Endothelial cell (in vitro differentiated cells): Measurements from ENCODE around the gene AGFG1. TPM values are rescaled to one million over a fixed set of nuclear protein-coding genes. Genes with fewer than 3 reads are reported as not detected.

ENCODE experiments used
- DNase-seq: peaks from one replicate; pipeline ENCODE4 v3.0.0; 2021; ENCODE audit warnings: low spot score
- H3K27ac Mint-ChIP-seq: one replicate; pipeline ENCODE4 v1.8.0; 2021; ENCODE audit warnings: mixed read lengths, inconsistent platforms; ENCODE audit not compliant: unreplicated experiment
- H3K27me3 Mint-ChIP-seq: one replicate; pipeline ENCODE4 v1.8.0; 2021; ENCODE audit warnings: mild to moderate bottlenecking, moderate library complexity, mixed read lengths, inconsistent platforms; ENCODE audit not compliant: unreplicated experiment
- H3K36me3 Mint-ChIP-seq: one replicate; pipeline ENCODE4 v1.8.0; 2021; ENCODE audit warnings: mild to moderate bottlenecking, low read depth, mixed read lengths, inconsistent platforms; ENCODE audit not compliant: unreplicated experiment
- H3K4me1 Mint-ChIP-seq: one replicate; pipeline ENCODE4 v1.8.0; 2021; ENCODE audit warnings: mild to moderate bottlenecking, mixed read lengths, inconsistent platforms; ENCODE audit not compliant: unreplicated experiment
- H3K4me3 Mint-ChIP-seq: one replicate; pipeline ENCODE4 v1.8.0; 2021; ENCODE audit warnings: mild to moderate bottlenecking, mixed read lengths, inconsistent platforms; ENCODE audit not compliant: unreplicated experiment
- H3K9me3 Mint-ChIP-seq: one replicate; pipeline ENCODE4 v1.8.0; 2021; ENCODE audit warnings: mixed read lengths, inconsistent platforms; ENCODE audit not compliant: unreplicated experiment
- CTCF ChIP-seq: fragments of 200-600 bp; sonication (generic); IDR thresholded peaks from one replicate; pipeline ENCODE4 v1.5.0; 2021; ENCODE audit warnings: antibody characterized with exemption; ENCODE audit not compliant: unreplicated experiment
- microRNA-seq: library from miRNA; unstranded; fragments of <30 nt; microRNA quantifications from one replicate; pipeline ENCODE4, GENCODE V29; 2020; ENCODE audit not compliant: unreplicated experiment
- total RNA-seq: library from RNA; stranded (reverse); fragmentation: NEBNext Ultra II Directional; extraction: Animal tissue kit (Norgen Biotek cat#: 25700); gene quantifications from one replicate; pipeline ENCODE4 v1.2.1, GENCODE V29; 2021; ENCODE audit not compliant: unreplicated experiment

The AGFG1 gene
- total RNA-seq, 1 donor from 2014 or later = 70.9 TPM

DNA sequence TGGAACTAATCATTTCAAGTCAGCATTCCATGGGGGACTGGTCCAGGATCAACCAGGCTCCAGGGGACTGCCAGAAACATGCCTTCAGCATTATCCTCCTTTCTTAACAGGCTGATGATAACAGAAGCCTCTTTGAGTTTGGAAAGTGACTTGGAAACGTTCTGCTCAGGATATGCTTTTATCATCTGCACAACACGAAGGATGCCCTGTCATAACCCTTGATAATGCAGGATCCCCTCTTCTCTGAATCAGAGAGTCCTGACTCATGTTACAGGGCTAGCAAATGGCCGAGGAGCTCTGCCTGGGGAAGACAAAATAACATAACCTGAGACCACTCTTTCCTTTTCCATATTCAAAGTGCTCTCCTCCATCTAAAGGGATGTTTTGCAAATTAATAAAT lies 136.0 kb downstream of the AGFG1 start:
- no peak for DNase-seq
- Mint-ChIP-seq H3K36me3 (no peaks in the 10 kb centered on the region), H3K4me1 (no peaks in the 10 kb centered on the region), H3K9me3 (no peaks in the 10 kb centered on the region), H3K27ac (no peak overlapping the region), H3K27me3 (peaks cover 2% of the 10 kb centered on the region), H3K4me3 (no peak overlapping the region)
- no peak for TF ChIP-seq CTCF

GRCh38 chr2:227608561-227609338 lies 136.8 kb downstream of the AGFG1 start:
- Mint-ChIP-seq H3K9me3 (no peaks in the 10 kb centered on the region), H3K27ac (no peak overlapping the region), H3K27me3 (peaks cover 2% of the 10 kb centered on the region), H3K4me1 (no peaks in the 10 kb centered on the region), H3K4me3 (no peak overlapping the region), H3K36me3 (no peaks in the 10 kb centered on the region)
- no peak for TF ChIP-seq CTCF
- no peak for DNase-seq

GRCh38 chr2:227610123-227610522 lies 138.2 kb downstream of the AGFG1 start:
- TF ChIP-seq CTCF = no peak
- Mint-ChIP-seq H3K9me3 (no peaks in the 10 kb centered on the region), H3K4me3 (no peak overlapping the region), H3K27me3 (peaks cover 2% of the 10 kb centered on the region), H3K4me1 (no peaks in the 10 kb centered on the region), H3K27ac (no peak overlapping the region), H3K36me3 (no peaks in the 10 kb centered on the region)
- no peak for DNase-seq

Small RNAs within 50 kb of the gene (microRNA-seq; reads per million reads assigned to microRNA genes)
- 0.28 reads per million for gene MIR5703

Other genes starting within 250 kb of the AGFG1 start
- 106 TPM for gene MFF, start 146.9 kb upstream of the AGFG1 start, total RNA-seq
- gene TM4SF20, start 92.8 kb upstream of the AGFG1 start, total RNA-seq = not detected
- gene SCYGR1, start 84.2 kb upstream of the AGFG1 start, total RNA-seq = not detected
- gene SCYGR2, start 126.7 kb downstream of the AGFG1 start, total RNA-seq = not detected
- gene SCYGR3, start 142.7 kb downstream of the AGFG1 start, total RNA-seq = not detected
- gene SCYGR4, start 145.3 kb downstream of the AGFG1 start, total RNA-seq = not detected
- not detected for gene SCYGR5, start 194.6 kb downstream of the AGFG1 start, total RNA-seq
- 0.62 TPM for gene SLC19A3, start 245.9 kb downstream of the AGFG1 start, total RNA-seq